HepG2 (cell line): ENCODE measurements around the gene TLK1. TPM values are rescaled to one million over a fixed set of nuclear protein-coding genes. Genes with fewer than 3 reads are reported as not detected.
A peak's percentile ranks its signal among the peaks of the same experiment; 100 is the strongest.

Experiments
- ATAC-seq: fragments of 200-7000 bp; cut with Tn5 transposase; 3 replicates; pipeline ENCODE4 v1.9.1; 2020; ENCODE audit warnings: mild to moderate bottlenecking, moderate library complexity
- BruUV-seq: library from RNA; stranded (reverse); fragments of 400-500 nt; replicated peaks from 2 replicates; lab custom pipeline; 2021; lab: Mats Ljungman, UMichigan
- CTCF ChIA-PET: fragments of 300-600 bp; formaldehyde crosslinking; extraction: SDS; loops from one replicate; lab custom pipeline; 2021; ENCODE audit warnings: low total read pairs, inconsistent platforms, low intra/inter-chr PET ratio; lab: Yijun Ruan, JAX
- POLR2A ChIA-PET: fragments of 350-600 bp; sonication (Branson Sonifier 250); formaldehyde crosslinking; loops from one replicate; lab custom pipeline; 2020; ENCODE audit warnings: antibody characterized with exemption, inconsistent platforms; lab: Yijun Ruan, JAX
- DNase-seq: peaks from one replicate; pipeline ENCODE4 v3.0.0-alpha.2; 2015; ENCODE audit warnings: low spot score
- FAIRE-seq: peaks from 3 replicates; lab custom pipeline; 2011; peaks lifted over from hg19 to GRCh38; lab: Jason Lieb, UNC
- H2AFZ ChIP-seq: one replicate; pipeline ENCODE4 v1.6.1; 2011; ENCODE audit warnings: low read length, inconsistent platforms
- H3K27ac ChIP-seq: fragments of 300-600 bp; 3 replicates; pipeline ENCODE4 v1.8.0; 2011; ENCODE audit warnings: mixed run types, mild to moderate bottlenecking, mixed read lengths, low read length, inconsistent platforms; ENCODE audit not compliant: insufficient read depth; ENCODE audit errors: extremely low read length
- H3K27me3 ChIP-seq, 2 experiments: fragments of 200-600 bp in 1 of 2; 2 replicates in 1 of 2; 3 replicates in 1 of 2; pipeline versions ENCODE4 v1.6.0 to v1.8.0; 2011; ENCODE audit warnings: low read length in 2 of 2, mild to moderate bottlenecking in 2 of 2, moderate library complexity in 2 of 2, inconsistent platforms in 1 of 2; ENCODE audit not compliant: insufficient read depth in 2 of 2, control insufficient read depth in 1 of 2
- H3K36me3 ChIP-seq, 2 experiments: fragments of 200-600 bp in 1 of 2; replicated peaks in 1 of 2; 2 replicates in 1 of 2; 3 replicates in 1 of 2; pipeline versions ENCODE4 v1.5.1 to v1.8.0; 2011; ENCODE audit warnings: low read length in 2 of 2, inconsistent platforms in 1 of 2; ENCODE audit not compliant: insufficient read depth in 2 of 2, control insufficient read depth in 1 of 2
- H3K4me1 ChIP-seq: 2 replicates; pipeline ENCODE4 v1.5.1; 2012; ENCODE audit warnings: low read length, inconsistent platforms; ENCODE audit not compliant: insufficient read depth
- H3K4me2 ChIP-seq: 2 replicates; pipeline ENCODE4 v1.6.0; 2011; ENCODE audit warnings: low read depth, low read length, inconsistent platforms
- H3K4me3 ChIP-seq, 3 experiments: fragments of 200-600 bp in 1 of 3; sonication (generic), shearing (Covaris generic) in 1 of 3; replicated peaks in 1 of 3; 2 replicates each; pipeline ENCODE4 v1.5.1; 2011 to 2016; ENCODE audit warnings: low read length in 3 of 3, inconsistent platforms in 2 of 3, low read depth in 2 of 3, mild to moderate bottlenecking in 2 of 3, control low read depth in 1 of 3, mixed read lengths in 1 of 3; ENCODE audit not compliant: insufficient read depth in 1 of 3
- H3K79me2 ChIP-seq: one replicate; pipeline ENCODE4 v1.6.1; 2011; ENCODE audit warnings: low read length, inconsistent platforms; ENCODE audit not compliant: insufficient read depth
- H3K9ac ChIP-seq: 2 replicates; pipeline ENCODE4 v1.6.0; 2011; ENCODE audit warnings: mild to moderate bottlenecking, low read depth, low read length, inconsistent platforms; ENCODE audit not compliant: insufficient read depth
- H3K9me3 ChIP-seq: 2 replicates; pipeline ENCODE4 v1.5.1; 2012; ENCODE audit warnings: mild to moderate bottlenecking, low read length
- H4K20me1 ChIP-seq: 2 replicates; pipeline ENCODE4 v1.6.0; 2011; ENCODE audit warnings: inconsistent platforms, mild to moderate bottlenecking, low read length, moderate library complexity; ENCODE audit not compliant: insufficient read depth
- HNRNPK ChIP-seq: fragments of 200-400 bp; formaldehyde crosslinking; IDR thresholded peaks from 2 replicates; pipeline ENCODE4 v1.6.1; 2018; ENCODE audit warnings: low read length, low read depth, moderate library complexity, mild to moderate bottlenecking; ENCODE audit not compliant: poor library complexity, severe bottlenecking
- NBN ChIP-seq: fragments of 450-650 bp; conservative IDR thresholded peaks from 2 replicates; pipeline ENCODE4 v1.6.1; 2017
- NFYB ChIP-seq: sonication (generic); formaldehyde crosslinking; IDR thresholded peaks from 2 replicates; pipeline ENCODE4 v1.4.0; 2020; ENCODE audit warnings: missing genetic modification reagents
- PHF21A ChIP-seq: sonication (generic); formaldehyde crosslinking; IDR thresholded peaks from 2 replicates; pipeline ENCODE4 v1.5.0; 2020; ENCODE audit warnings: mild to moderate bottlenecking, missing genetic modification reagents
- SAP130 ChIP-seq: IDR thresholded peaks from 2 replicates; pipeline ENCODE4 v1.6.1; 2016; ENCODE audit warnings: low read depth
- TGIF2 ChIP-seq: IDR thresholded peaks from 2 replicates; pipeline ENCODE4 v1.6.1; 2016; ENCODE audit warnings: control low read depth, missing compliant biosample characterization
- ZNF24 ChIP-seq: fragments of 450-650 bp; IDR thresholded peaks from 2 replicates; pipeline ENCODE4 v1.6.1; 2017; ENCODE audit warnings: antibody characterized with exemption, mild to moderate bottlenecking
- ZNF678 ChIP-seq: sonication (generic); formaldehyde crosslinking; IDR thresholded peaks from 2 replicates; pipeline ENCODE4 v1.4.0; 2020; ENCODE audit warnings: mild to moderate bottlenecking, missing genetic modification reagents
- ZNF816 ChIP-seq: sonication (generic); formaldehyde crosslinking; IDR thresholded peaks from 2 replicates; pipeline ENCODE4 v1.8.0; 2022; ENCODE audit warnings: missing genetic modification reagents, mild to moderate bottlenecking, borderline replicate concordance
- WGBS: methylation state at CpG from one replicate; pipeline ENCODE4 v1.1.6; 2017; ENCODE audit warnings: low lambda C conversion rate; 5-methylcytosine and 5-hydroxymethylcytosine counted together
- in situ Hi-C: cut with HindIII; loops from 2 replicates; pipeline ENCODE4 v1.10.0; 2017; ENCODE audit warnings: low pct_unique_long_range_greater_than_20kb; ENCODE audit not compliant: extremely low pct_ligation_motif_present
- intact Hi-C: fragments of 100-400 bp; cut with micrococcal nuclease; formaldehyde crosslinking; loops from one replicate; pipeline ENCODE4 v1.10.0; 2022; ENCODE audit not compliant: unreplicated experiment
- polyA plus RNA-seq, 8 experiments: library from polyadenylated mRNA; depleted of rRNA in 3 of 8; stranded (reverse) in 7 of 8; unstranded in 1 of 8; fragments of >200 nt; fragmentation: Illumina TruSeq in 4 of 8; extraction: Trizol in 4 of 8; gene quantifications; 2 replicates each; pipeline versions ENCODE4 v1.2.1 to v1.2.3, GENCODE V29; 2011 to 2016; ENCODE audit warnings: low read depth in 4 of 8, missing spikeins in 1 of 8, mixed read lengths in 1 of 8; ENCODE audit not compliant: insufficient read depth in 1 of 8
- total RNA-seq, 5 experiments: library from RNA; depleted of rRNA; stranded (reverse); fragments of >200 nt; fragmentation: Illumina TruSeq; extraction: Trizol; gene quantifications; 2 replicates each; pipeline ENCODE4 v1.2.3, GENCODE V29; 2016; ENCODE audit warnings: low read depth in 1 of 5
- TF ChIP-seq, protein P1 (sequence below): fragments of 450-650 bp; IDR thresholded peaks from 2 replicates; pipeline ENCODE4 v1.6.1; 2016
- TF ChIP-seq, protein P2 (sequence below): sonication (generic); formaldehyde crosslinking; IDR thresholded peaks from 2 replicates; pipeline ENCODE4 v1.5.0; 2020; ENCODE audit warnings: mild to moderate bottlenecking, missing genetic modification reagents

The TLK1 gene
- total and polyA plus RNA-seq, 2 of the 13 experiments (the other 11 are each of a cell fraction or from before 2014, with no cell fraction given), result 16.8 to 28.7 TPM

DNA sequence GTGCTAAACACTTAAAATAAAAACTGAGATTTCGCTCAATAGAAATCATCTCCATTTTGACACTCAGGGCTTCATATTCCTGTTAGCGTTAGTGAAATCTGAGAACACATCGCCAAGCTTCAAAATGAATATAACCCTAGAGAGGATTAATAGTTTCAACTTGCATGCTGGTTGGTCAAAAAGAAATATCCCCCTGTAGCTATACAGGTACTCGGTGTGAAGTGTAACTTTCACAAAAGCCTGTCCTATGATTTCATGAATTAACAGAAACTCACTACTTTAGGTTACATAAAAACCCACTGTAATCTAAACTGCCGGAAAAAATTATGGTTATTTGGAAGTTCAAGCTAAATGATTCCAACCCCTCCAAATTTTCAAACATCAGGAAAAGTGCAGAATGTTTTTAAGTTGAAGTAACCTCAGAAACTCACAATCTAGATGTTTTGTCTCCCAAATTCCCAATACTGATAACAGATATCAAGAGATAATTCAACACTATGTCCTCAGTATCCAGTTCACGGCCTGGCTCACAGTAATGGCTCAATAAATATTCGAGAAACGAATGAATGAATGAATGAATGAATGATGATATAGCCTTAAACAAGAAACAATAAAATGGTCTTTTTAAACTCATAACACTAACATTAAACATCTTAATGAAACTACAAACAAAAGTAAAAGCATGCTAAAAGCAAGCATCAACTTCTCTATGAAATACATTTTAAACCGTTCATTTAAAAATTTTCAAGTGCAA lies 2.5 kb downstream of the TLK1 start:
- H2AFZ ChIP-seq, result no peak overlapping the region
- DNase-seq (no peak), ATAC-seq (no peak), FAIRE-seq (no peak)
- BruUV-seq, result no TSS peak
- peak overlapping the region; percentile 73 to 91 (median 90); a peak in 5 of 6 replicates for H3K4me3 ChIP-seq
- 10% methylated on average over 9 of the region's 9 CpGs for WGBS
- H3K4me2 ChIP-seq, result peak overlapping the region; percentile 84
- peak; percentile 94 for TF ChIP-seq ZNF24
- TF ChIP-seq ZNF816 (CRISPR knock-in tag), result 0 out of 2 replicates have a peak, but pooled peaks have one; percentile 37
- peak; percentile 37; the same call in 1 of the 2 replicates for TF ChIP-seq TGIF2 (CRISPR knock-in tag)
- TF ChIP-seq, protein P1, sequence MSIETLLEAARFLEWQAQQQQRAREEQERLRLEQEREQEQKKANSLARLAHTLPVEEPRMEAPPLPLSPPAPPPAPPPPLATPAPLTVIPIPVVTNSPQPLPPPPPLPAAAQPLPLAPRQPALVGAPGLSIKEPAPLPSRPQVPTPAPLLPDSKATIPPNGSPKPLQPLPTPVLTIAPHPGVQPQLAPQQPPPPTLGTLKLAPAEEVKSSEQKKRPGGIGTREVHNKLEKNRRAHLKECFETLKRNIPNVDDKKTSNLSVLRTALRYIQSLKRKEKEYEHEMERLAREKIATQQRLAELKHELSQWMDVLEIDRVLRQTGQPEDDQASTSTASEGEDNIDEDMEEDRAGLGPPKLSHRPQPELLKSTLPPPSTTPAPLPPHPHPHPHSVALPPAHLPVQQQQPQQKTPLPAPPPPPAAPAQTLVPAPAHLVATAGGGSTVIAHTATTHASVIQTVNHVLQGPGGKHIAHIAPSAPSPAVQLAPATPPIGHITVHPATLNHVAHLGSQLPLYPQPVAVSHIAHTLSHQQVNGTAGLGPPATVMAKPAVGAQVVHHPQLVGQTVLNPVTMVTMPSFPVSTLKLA, result no peak
- ChIA-PET POLR2A (interaction anchor here (1.1 to 3.3 kb wide), 8 partner anchors 8 to 275 kb away, joined by 3 to 24 read pairs (median 8); partner anchors contain the start of genes DCAF17, GORASP2 and METTL8), CTCF (no interaction called here)
- peaks cover 63% of the 10 kb centered on the region for H3K4me1 ChIP-seq
- H4K20me1 ChIP-seq, result peaks cover 55% of the 10 kb centered on the region
- no peaks in the 10 kb centered on the region; a peak in 1 of 5 replicates for H3K27me3 ChIP-seq
- in situ Hi-C loops, result loop anchor here (5.0 to 10.0 kb wide), 3 partner anchors 186 to 443 kb away; partner anchors contain the start of gene SP5
- peaks cover 75% of the 10 kb centered on the region for H3K79me2 ChIP-seq
- H3K9ac ChIP-seq, result peak overlapping the region; percentile 95
- intact Hi-C loops, result loop anchor here (2.0 to 5.0 kb wide), 2 partner anchors 71 to 259 kb away; no protein-coding TSS in a partner anchor
- H3K36me3 ChIP-seq, result no peaks in the 10 kb centered on the region
- H3K9me3 ChIP-seq, result no peaks in the 10 kb centered on the region
- peak overlapping the region; percentile 96 for H3K27ac ChIP-seq

DNA sequence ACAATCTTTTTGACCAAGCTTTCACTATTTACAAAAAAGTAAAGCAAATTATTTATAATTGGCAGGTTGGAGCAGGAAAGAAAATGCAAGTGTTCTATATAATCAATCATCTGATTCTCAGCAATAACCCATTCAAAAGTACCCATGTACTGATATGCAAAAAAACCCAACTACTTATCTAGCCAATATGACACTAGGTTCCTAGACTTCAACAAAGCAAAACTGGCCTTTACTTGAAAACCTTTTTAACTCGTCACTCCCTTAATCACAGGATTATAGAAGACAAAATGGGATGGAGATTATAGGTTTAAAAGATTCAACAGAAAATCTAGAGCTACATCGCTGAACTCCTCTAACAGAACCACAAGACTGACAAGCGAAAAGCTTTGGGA lies 3.6 kb downstream of the TLK1 start:
- H3K4me3 ChIP-seq, result peak overlapping the region in 1 of 3 experiments; percentile 91; a peak in 1 of 6 replicates

More for the DNA sequence above, 3.6 kb downstream of the TLK1 start:
- FAIRE-seq, result no peak
- POLR2A ChIA-PET, result no interaction called here
- in situ Hi-C loops (loop anchor here (5.0 to 10.0 kb wide), 3 partner anchors 185 to 442 kb away; partner anchors contain the start of gene SP5), intact Hi-C loops (loop anchor here (5.0 kb wide), 1 partner anchor 70 kb away; no protein-coding TSS in a partner anchor)
- Histone ChIP-seq H3K9me3 (no peaks in the 10 kb centered on the region), H3K27ac (no peak overlapping the region), H3K27me3 (no peaks in the 10 kb centered on the region; a peak in 1 of 5 replicates), H2AFZ (no peak overlapping the region), H3K79me2 (peaks cover 86% of the 10 kb centered on the region), H3K4me1 (peaks cover 70% of the 10 kb centered on the region), H4K20me1 (peaks cover 58% of the 10 kb centered on the region), H3K4me2 (peak overlapping the region; percentile 84), H3K9ac (no peak overlapping the region), H3K36me3 (no peaks in the 10 kb centered on the region)
- 88% methylated on average over 3 of the region's 3 CpGs for WGBS
- CTCF ChIA-PET, result no interaction called here
- no peak for TF ChIP-seq NFYB (CRISPR knock-in tag)
- TF ChIP-seq, protein P2, sequence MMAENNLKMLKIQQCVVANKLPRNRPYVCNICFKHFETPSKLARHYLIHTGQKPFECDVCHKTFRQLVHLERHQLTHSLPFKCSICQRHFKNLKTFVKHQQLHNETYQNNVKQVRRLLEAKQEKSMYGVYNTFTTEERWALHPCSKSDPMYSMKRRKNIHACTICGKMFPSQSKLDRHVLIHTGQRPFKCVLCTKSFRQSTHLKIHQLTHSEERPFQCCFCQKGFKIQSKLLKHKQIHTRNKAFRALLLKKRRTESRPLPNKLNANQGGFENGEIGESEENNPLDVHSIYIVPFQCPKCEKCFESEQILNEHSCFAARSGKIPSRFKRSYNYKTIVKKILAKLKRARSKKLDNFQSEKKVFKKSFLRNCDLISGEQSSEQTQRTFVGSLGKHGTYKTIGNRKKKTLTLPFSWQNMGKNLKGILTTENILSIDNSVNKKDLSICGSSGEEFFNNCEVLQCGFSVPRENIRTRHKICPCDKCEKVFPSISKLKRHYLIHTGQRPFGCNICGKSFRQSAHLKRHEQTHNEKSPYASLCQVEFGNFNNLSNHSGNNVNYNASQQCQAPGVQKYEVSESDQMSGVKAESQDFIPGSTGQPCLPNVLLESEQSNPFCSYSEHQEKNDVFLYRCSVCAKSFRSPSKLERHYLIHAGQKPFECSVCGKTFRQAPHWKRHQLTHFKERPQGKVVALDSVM (CRISPR knock-in tag), result peak; percentile 66
- TF ChIP-seq ZNF678 (CRISPR knock-in tag), result no peak
- TF ChIP-seq NBN, result no peak
- no peak for TF ChIP-seq SAP130 (CRISPR knock-in tag)
- TF ChIP-seq PHF21A (CRISPR knock-in tag), result no peak
- no peak for TF ChIP-seq HNRNPK
- no peak for ATAC-seq
- no peak for DNase-seq
- BruUV-seq, result no TSS peak
